Measurements from ENCODE around the gene ZNF384. TPM values are rescaled to one million over a fixed set of nuclear protein-coding genes. Genes with fewer than 3 reads are reported as not detected.

Gene ZNF384
- total and polyA plus RNA-seq, 4 donors = 3.9 to 12.7 (median 10.0) TPM

- 95% methylated on average over 7 of the region's 7 CpGs for WGBS
- Histone ChIP-seq H3K4me3 (ENCODE audit: low read depth in 1 of 3, low read length in 3 of 3) (no peak overlapping the region), H3K9ac (ENCODE audit: low read depth in 1 of 2, low read length in 2 of 2) (no peak overlapping the region), H3K27ac (ENCODE audit: low read depth in 1 of 2, low read length in 2 of 2) (no peak overlapping the region), H3K36me3 (ENCODE audit: control insufficient read depth in 4 of 4, insufficient read depth in 3 of 4, low read depth in 1 of 4, low read length in 3 of 4) (peaks cover 2 to 30% (median 27%) of the 10 kb centered on the region in 4 donors), H3K9me3 (ENCODE audit: control insufficient read depth in 4 of 4, low read length in 3 of 4) (no peaks in the 10 kb centered on the region), H3K4me1 (ENCODE audit: control insufficient read depth in 4 of 4, insufficient read depth in 4 of 4, low read length in 3 of 4) (peaks cover 2 to 15% (median 7%) of the 10 kb centered on the region in 4 donors), H3K27me3 (ENCODE audit: control insufficient read depth in 4 of 4, insufficient read depth in 4 of 4, low read length in 3 of 4) (no peaks in the 10 kb centered on the region)
- no peak for DNase-seq (ENCODE audit: low spot score)
- TF ChIP-seq EGR1 (IDR thresholded peaks at IDR 0.05; ENCODE audit: low read depth in 2 of 2) (no peak), ZBTB33 (IDR thresholded peaks at IDR 0.05) (no peak), ATF3 (IDR thresholded peaks at IDR 0.05) (no peak), MAX (IDR thresholded peaks at IDR 0.05) (no peak), HNF4G (IDR thresholded peaks at IDR 0.05) (no peak), SP1 (IDR thresholded peaks at IDR 0.05) (no peak), GABPA (IDR thresholded peaks at IDR 0.05 in 1 of 2, conservative IDR thresholded peaks at IDR 0.05 in 1 of 2) (no peak), REST (IDR thresholded peaks at IDR 0.05) (no peak), CTCF (IDR thresholded peaks at IDR 0.05; ENCODE audit: low read depth, low read length, missing input control) (no peak), JUND (IDR thresholded peaks at IDR 0.05) (no peak), FOXA2 (IDR thresholded peaks at IDR 0.05) (no peak), TAF1 (conservative IDR thresholded peaks at IDR 0.05) (no peak), HNF4A (conservative IDR thresholded peaks at IDR 0.05) (no peak), RAD21 (IDR thresholded peaks at IDR 0.05) (no peak)
Observed at GRCh38 chr12:6725350-6725749, 36.2 kb upstream of the ZNF384 start.

- 27% methylated on average over 10 of the region's 10 CpGs for WGBS
- Histone ChIP-seq H3K9ac (ENCODE audit: low read depth in 1 of 2, low read length in 2 of 2) (peak overlapping the region; percentile 15 to 49), H3K4me3 (ENCODE audit: low read depth in 1 of 3, low read length in 3 of 3) (peak overlapping the region; percentile 61 to 87 (median 62)), H3K27ac (ENCODE audit: low read depth in 1 of 2, low read length in 2 of 2) (peak overlapping the region; percentile 76 to 82), H3K36me3 (ENCODE audit: control insufficient read depth in 4 of 4, insufficient read depth in 3 of 4, low read depth in 1 of 4, low read length in 3 of 4) (peaks cover 2 to 20% (median 18%) of the 10 kb centered on the region in 4 donors), H3K27me3 (ENCODE audit: control insufficient read depth in 4 of 4, insufficient read depth in 4 of 4, low read length in 3 of 4) (no peaks in the 10 kb centered on the region), H3K9me3 (ENCODE audit: control insufficient read depth in 4 of 4, low read length in 3 of 4) (no peaks in the 10 kb centered on the region), H3K4me1 (ENCODE audit: control insufficient read depth in 4 of 4, insufficient read depth in 4 of 4, low read length in 3 of 4) (peaks cover 2 to 15% (median 7%) of the 10 kb centered on the region in 4 donors)
- TF ChIP-seq EGR1 (IDR thresholded peaks at IDR 0.05; ENCODE audit: low read depth in 2 of 2) = no peak
- TF ChIP-seq SP1 (IDR thresholded peaks at IDR 0.05) = no peak
- TF ChIP-seq HNF4G (IDR thresholded peaks at IDR 0.05) = no peak
- TF ChIP-seq RXRA (IDR thresholded peaks at IDR 0.05) = no peak
- no peak for TF ChIP-seq YY1 (IDR thresholded peaks at IDR 0.05)
- TF ChIP-seq FOXA2 (IDR thresholded peaks at IDR 0.05) = no peak
- TF ChIP-seq FOXA1 (IDR thresholded peaks at IDR 0.05) = no peak
- no peak for TF ChIP-seq RAD21 (IDR thresholded peaks at IDR 0.05)
- no peak for DNase-seq (ENCODE audit: low spot score)
Observed at GRCh38 chr12:6724409-6724797, 35.2 kb upstream of the ZNF384 start.

Measured in liver (tissue), 9 donors.